ENCODE results near the gene UBXN2A.
A peak's percentile ranks its signal among the peaks of the same experiment; 100 is the strongest.

UBXN2A gene, protein sequence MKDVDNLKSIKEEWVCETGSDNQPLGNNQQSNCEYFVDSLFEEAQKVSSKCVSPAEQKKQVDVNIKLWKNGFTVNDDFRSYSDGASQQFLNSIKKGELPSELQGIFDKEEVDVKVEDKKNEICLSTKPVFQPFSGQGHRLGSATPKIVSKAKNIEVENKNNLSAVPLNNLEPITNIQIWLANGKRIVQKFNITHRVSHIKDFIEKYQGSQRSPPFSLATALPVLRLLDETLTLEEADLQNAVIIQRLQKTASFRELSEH

DNA sequence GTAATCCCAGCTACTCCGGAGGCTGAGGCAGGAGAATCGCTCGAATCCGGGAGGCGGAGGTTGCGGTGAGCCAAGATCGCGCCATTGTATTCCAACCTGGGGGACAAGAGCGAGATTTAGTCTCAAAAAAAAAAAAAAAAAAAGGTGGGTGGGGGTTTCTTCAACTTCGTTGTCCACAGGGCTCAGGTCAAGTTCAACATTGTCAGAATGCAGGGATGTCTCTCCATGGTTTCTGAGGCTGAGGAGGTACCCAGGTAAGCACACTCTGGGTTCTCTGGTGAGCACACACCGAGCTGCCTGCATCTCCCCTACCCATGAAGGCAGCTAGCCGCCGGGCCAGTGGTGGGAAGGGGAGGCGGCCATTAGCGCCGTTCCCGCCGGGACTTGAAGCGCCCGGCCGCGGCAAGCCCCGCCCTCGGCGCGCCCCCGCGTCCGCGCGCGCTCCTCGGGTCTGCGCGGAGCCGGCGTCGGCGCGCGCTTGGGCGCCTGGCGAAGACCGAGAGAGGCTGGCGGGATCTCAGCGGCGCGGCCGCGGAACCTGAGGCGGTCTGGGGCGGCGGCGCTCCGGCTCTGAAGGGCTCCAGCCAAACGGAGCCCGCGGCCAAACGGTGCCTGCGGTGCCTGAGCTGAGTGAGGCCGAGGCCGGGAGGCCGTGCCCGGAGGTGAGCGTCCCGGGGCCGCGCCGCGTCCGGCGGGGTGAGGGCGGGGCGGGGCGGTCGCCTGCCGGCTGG lies at the start of gene UBXN2A:
UBXN2A (plus strand) TSS at position 477 of the 731 bp plus-strand sequence. CDS start 17,852 bp downstream, outside the sequence.
- peak within 1 kb of the TSS; percentile 73 for H3K4me3 ChIP-seq (ENCODE audit: low read depth, low read length)
- no peak for DNase-seq (ENCODE audit: low read depth)
- TF ChIP-seq, protein P1, sequence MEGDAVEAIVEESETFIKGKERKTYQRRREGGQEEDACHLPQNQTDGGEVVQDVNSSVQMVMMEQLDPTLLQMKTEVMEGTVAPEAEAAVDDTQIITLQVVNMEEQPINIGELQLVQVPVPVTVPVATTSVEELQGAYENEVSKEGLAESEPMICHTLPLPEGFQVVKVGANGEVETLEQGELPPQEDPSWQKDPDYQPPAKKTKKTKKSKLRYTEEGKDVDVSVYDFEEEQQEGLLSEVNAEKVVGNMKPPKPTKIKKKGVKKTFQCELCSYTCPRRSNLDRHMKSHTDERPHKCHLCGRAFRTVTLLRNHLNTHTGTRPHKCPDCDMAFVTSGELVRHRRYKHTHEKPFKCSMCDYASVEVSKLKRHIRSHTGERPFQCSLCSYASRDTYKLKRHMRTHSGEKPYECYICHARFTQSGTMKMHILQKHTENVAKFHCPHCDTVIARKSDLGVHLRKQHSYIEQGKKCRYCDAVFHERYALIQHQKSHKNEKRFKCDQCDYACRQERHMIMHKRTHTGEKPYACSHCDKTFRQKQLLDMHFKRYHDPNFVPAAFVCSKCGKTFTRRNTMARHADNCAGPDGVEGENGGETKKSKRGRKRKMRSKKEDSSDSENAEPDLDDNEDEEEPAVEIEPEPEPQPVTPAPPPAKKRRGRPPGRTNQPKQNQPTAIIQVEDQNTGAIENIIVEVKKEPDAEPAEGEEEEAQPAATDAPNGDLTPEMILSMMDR (IDR thresholded peaks at IDR 0.05; ENCODE audit: low read depth, low read length, missing control alignments): no peak

DNA sequence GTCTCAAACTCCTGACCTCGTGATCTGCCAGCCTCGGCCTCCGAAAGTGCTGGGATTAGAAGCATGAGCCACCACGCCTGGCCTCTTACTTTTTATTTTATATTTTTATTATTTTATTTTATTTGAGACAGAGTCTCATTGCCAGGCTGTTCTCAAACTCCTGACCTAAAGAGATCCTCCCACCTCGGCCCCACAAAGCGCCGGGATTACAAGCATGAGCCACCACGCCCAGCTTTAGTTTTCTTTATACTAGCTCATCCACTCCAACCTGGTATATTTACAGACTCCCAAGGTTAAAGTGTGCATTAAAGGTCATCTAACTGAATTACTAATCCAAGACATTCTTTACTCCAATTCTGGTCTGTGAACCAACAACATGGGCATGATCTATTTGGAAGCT lies 40.1 kb upstream of the UBXN2A start:
- no peak overlapping the region for H3K4me3 ChIP-seq (ENCODE audit: low read depth, low read length)
- DNase-seq (ENCODE audit: low read depth): no peak
- TF ChIP-seq, protein P1 (IDR thresholded peaks at IDR 0.05; ENCODE audit: low read depth, low read length, missing control alignments): no peak

DNA sequence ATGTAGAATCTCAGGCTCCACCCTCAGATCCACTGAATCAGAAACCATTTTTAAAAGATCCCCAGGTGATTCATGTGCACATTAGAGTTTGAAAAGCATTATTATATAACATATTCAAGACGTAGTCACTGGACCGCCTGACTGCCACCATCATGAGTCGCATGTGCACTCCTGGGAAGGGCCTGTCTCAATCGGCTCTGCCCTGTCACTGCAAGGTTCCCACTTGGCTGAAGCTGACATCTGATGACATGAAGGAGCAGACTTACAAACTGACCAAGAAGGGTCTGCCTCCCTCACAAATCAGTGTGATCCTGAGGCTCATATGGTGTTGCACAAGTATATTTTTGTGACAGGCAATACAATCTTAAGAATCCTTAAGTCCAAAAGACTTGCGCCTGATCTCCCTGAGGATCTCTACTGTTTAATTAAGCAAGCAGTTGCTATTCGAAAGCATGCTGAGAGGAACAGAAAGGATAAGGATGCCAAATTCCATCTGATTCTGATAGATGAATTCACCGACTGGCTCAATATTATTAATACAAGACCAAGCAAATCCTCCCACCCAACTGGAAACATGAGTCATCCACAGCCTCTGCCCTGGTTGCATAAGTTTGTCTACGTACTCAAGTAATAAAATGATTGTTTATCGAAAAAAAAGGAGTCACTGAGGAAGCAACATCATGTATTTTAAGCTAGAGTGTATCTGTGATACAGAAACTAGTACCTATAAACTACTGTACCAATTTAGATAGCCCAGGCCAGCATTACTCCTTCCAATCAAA lies 39.5 kb upstream of the UBXN2A start:
- no peak for DNase-seq (ENCODE audit: low read depth)
- H3K4me3 ChIP-seq (ENCODE audit: low read depth, low read length): no peak overlapping the region
- TF ChIP-seq, protein P1 (IDR thresholded peaks at IDR 0.05; ENCODE audit: low read depth, low read length, missing control alignments): no peak

DNA sequence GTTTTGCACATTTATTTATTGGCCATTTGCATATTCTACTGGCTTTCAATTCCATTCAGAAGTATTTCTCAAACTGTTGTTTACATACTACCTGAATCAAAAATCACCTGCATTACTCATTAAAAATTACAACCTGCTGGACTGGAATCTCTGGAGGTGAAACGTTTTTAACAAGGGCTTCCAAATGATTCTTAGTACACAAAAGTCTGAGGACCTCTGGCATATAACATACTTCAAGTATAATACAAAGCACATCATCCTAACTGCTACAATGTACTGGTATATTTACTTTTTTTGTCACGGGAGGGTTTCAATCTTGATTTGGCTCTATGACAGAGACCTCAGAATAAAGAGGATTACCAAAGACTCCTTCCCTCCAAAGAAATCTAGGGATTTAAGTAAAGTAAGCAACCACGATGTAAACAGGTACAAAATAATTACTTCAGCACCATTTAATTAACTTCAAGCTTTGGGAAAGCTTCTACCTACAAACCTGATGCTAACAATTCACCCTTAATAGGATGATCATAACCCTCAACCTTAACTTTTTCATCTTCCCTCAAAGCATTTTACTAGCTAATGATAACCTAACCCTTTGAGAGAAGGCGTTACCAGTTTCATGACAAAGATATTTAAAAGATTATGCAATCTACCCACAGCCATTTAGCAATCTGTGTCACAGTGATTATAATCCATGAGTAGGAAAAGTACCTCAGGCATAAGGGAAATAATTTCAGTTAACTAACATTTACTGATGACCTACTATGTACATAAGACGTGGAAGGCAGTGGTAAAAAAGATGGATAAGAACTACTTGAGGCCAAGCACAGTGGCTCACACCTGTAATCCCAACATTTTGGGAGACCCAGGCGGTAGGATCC lies 38.1 kb upstream of the UBXN2A start:
- H3K4me3 ChIP-seq (ENCODE audit: low read depth, low read length): no peak overlapping the region
- TF ChIP-seq, protein P1 (IDR thresholded peaks at IDR 0.05; ENCODE audit: low read depth, low read length, missing control alignments): no peak
- no peak for DNase-seq (ENCODE audit: low read depth)

DNA sequence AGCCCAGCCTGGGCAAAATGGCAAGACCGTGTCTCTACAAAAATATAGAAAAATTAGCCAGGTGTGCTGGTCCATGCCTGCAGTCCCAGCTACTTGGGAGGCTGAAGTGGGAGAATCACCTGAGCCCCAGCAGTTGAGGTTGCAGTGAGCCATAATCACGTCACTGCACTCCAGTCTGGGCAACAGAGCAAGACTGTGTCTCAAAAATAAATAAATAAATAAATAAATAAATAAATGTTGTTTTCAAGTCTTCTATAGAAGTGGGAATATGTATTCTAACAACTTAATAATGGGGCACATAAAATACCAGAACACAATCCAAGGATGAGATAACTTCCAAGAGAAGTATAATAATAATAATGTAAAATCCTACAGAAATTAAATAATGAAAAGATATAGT lies 37.2 kb upstream of the UBXN2A start:
- no peak overlapping the region for H3K4me3 ChIP-seq (ENCODE audit: low read depth, low read length)
- no peak for DNase-seq (ENCODE audit: low read depth)
- TF ChIP-seq, protein P1 (IDR thresholded peaks at IDR 0.05; ENCODE audit: low read depth, low read length, missing control alignments): no peak

DNA sequence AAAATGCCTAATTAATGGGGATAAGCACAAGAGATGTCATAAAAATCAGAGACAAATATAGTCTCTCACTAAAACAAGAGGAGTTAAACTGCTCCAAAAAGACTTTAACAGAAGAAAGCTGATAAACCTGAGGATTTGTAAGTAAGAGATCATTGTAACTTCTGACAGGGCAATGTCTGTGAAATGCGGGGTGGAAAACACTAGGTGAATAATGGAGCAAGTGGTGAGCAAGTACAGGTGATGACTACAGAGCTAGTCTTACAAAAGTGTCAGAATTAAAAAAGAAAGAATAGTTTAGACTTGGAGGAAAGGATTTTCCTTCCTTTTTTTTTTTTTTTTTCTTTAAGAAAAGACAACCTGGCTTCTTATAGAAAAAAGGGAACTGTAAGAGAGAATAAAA lies 36.0 kb upstream of the UBXN2A start:
- H3K4me3 ChIP-seq (ENCODE audit: low read depth, low read length): no peak overlapping the region
- TF ChIP-seq, protein P1 (IDR thresholded peaks at IDR 0.05; ENCODE audit: low read depth, low read length, missing control alignments): no peak
- DNase-seq (ENCODE audit: low read depth): no peak

Data from GM12864 (cell line).